ENCODE results near the gene RCAN3.

RCAN3 gene

DNA sequence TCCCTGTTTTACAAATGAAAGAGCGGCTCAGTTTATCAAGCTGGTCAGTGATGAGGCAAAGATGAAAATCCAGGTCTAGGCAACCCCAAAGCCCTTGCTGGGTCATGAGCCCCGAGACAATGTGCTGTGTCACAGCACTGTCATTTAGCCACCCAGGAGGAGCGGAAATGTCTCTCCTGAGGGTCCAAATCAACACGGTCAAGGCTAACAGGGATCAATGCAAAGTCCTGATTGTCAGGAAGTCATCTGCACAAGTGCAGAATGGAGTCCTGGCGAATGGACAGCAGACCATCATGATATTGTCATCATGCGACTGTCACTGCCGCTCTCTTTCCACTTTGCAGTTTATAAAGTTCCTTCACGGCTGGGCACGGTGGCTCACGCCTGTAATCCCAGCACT is 83.5 kb downstream of the RCAN3 start:
- no peak for DNase-seq

DNA sequence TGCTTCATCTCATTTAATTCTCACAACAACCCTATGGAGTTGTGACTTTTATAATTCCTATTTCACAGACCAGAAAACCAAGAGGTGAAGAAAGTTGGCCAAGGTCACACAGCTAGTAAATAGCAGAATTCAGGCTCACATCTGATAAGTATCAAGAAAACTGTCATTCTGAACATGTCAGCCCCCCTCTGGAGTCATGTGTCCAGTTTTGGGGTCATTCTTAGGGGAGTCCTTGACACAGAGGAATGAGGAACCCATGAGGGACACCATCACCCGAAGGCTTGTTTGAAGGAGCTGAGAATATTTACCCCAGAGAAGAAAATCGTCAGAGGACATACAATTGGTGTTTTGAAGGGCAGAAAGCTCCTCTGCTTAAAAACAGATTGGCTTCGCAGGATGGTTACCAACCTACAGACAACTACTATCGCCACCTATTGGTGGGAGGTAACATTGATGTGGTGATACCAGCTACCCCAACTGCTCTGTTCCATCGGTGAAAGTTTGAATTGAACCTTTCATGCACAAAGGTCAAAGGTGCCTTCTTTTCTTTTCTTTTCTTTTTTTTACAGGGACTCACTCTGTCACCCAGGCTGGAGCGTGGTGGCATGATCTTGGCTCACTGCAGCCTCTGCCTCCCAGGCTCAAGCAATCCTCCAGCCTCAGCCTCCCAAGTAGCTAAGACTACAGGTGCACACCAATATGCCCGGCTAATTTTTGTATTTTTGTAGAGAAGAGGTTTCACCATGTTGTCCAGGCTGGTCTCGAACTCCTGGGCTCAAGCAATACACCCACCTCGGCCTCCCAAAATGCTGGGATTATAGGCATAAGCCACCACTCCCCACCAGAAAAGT is 84.6 kb downstream of the RCAN3 start:
- DNase-seq = peak in 1 of 2 donors; percentile 32

DNA sequence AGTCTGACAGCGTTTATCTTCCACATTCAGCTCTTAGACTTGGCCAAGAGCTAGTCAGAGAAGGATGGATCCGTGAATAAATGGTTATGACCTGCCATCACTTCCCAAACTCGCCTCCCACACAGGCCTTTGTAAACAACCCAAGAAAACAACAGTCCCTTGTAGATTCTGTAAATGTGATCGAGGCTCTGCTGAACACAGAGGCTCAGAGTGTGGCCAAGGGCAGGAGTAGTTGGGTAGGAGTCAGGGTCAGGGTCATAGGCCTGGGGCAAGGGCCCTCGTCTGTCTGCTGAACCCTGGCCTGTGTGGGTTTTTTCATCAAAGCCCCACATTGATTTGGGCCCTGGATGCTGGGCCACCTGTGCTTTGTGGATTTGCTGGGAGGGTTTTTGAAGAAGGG is 85.9 kb downstream of the RCAN3 start:
- no peak for DNase-seq

DNA sequence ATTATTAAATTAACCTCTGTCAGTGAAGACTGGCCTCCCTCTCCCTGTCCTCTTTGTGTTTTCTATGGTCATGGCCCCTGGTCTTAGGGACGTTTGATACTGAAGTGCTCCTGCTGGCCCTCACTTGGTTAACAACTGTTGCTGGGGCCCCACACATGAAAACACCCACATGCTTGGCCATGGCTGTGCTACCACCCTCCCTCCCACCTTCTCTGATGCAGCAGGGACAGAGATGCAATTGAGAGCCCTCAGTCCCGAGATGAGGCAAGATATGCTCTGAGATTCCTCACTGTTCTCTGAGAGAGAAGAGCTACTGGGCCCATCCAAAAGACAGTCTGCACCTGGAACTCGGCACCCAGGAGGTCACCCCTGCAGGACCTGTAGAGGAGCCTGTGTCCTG is 86.6 kb downstream of the RCAN3 start:
- DNase-seq = no peak

Measured in bone marrow (tissue), 2 donors.